PC-9 (cell line): ENCODE measurements around the gene SLC8A1. TPM values are rescaled to one million over a fixed set of nuclear protein-coding genes. Genes with fewer than 3 reads are reported as not detected.
A peak's percentile ranks its signal among the peaks of the same experiment; 100 is the strongest.

Experiments
- BruUV-seq: library from RNA; stranded (reverse); fragments of 400-500 nt; replicated peaks from 2 replicates; lab custom pipeline; 2021; lab: Mats Ljungman, UMichigan
- CTCF ChIA-PET: fragments of 300-600 bp; sonication (Branson Sonifier 250); formaldehyde crosslinking; loops from one replicate; lab custom pipeline; 2022; ENCODE audit warnings: antibody characterized with exemption; lab: Charles Lee
- POLR2A ChIA-PET: fragments of 300-600 bp; sonication (Branson Sonifier 250); formaldehyde crosslinking; loops from one replicate; lab custom pipeline; 2022; ENCODE audit warnings: antibody characterized with exemption; ENCODE audit not compliant: unreplicated experiment; lab: Charles Lee
- DNase-seq, 2 experiments: peaks; one replicate each; pipeline versions ENCODE4 v3.0.0 to v3.0.0-alpha.2; 2015 to 2022; ENCODE audit warnings: mixed read lengths in 1 of 2
- H2AFZ ChIP-seq: fragments of 200-600 bp; sonication (generic); 2 replicates; pipeline ENCODE4 v1.8.1; 2017; ENCODE audit warnings: antibody characterized with exemption
- H3F3A ChIP-seq: fragments of 200-600 bp; sonication (generic); 2 replicates; pipeline ENCODE4 v1.8.1; 2017; ENCODE audit warnings: antibody characterized with exemption, mild to moderate bottlenecking, low read depth; ENCODE audit not compliant: insufficient read depth
- H3K27ac ChIP-seq: fragments of 200-600 bp; sonication (generic); 2 replicates; pipeline ENCODE4 v1.6.1; 2016; ENCODE audit warnings: mixed run types
- H3K27me3 ChIP-seq: fragments of 200-600 bp; sonication (generic); 2 replicates; pipeline ENCODE4 v1.6.1; 2016; ENCODE audit warnings: low read depth, mixed run types; ENCODE audit not compliant: insufficient read depth
- H3K36me3 ChIP-seq: fragments of 200-600 bp; sonication (generic); 2 replicates; pipeline ENCODE4 v1.6.1; 2016; ENCODE audit warnings: low read depth, mixed run types
- H3K4me1 ChIP-seq: fragments of 200-600 bp; sonication (generic); replicated peaks from 2 replicates; pipeline ENCODE4 v1.6.1; 2016; ENCODE audit warnings: mixed run types; ENCODE audit not compliant: insufficient read depth
- H3K4me2 ChIP-seq: fragments of 200-600 bp; sonication (generic); 2 replicates; pipeline ENCODE4 v1.6.1; 2017; ENCODE audit warnings: mixed run types
- H3K4me3 ChIP-seq: fragments of 200-600 bp; sonication (generic); 2 replicates; pipeline ENCODE4 v1.6.1; 2016; ENCODE audit warnings: mixed run types
- H3K79me2 ChIP-seq: fragments of 200-600 bp; sonication (generic); 2 replicates; pipeline ENCODE4 v1.6.1; 2017; ENCODE audit warnings: low read depth, mixed run types
- H3K9me2 ChIP-seq: fragments of 200-600 bp; sonication (generic); 2 replicates; pipeline ENCODE4 v1.8.1; 2017; ENCODE audit warnings: mild to moderate bottlenecking; ENCODE audit not compliant: insufficient read depth
- H3K9me3 ChIP-seq: fragments of 200-600 bp; sonication (generic); 2 replicates; pipeline ENCODE4 v1.8.1; 2016; ENCODE audit warnings: low read depth; ENCODE audit not compliant: insufficient read depth
- H4K20me1 ChIP-seq: fragments of 200-600 bp; sonication (generic); 2 replicates; pipeline ENCODE4 v1.8.1; 2017; ENCODE audit not compliant: insufficient read depth
- EZH2 ChIP-seq: fragments of 200-600 bp; sonication (generic); IDR thresholded peaks from 2 replicates; pipeline ENCODE4 v1.8.0; 2017; ENCODE audit warnings: antibody characterized with exemption, low read depth
- intact Hi-C: fragments of 100-400 bp; cut with micrococcal nuclease; formaldehyde crosslinking; loops from one replicate; pipeline ENCODE4 v1.10.0; 2022; ENCODE audit not compliant: unreplicated experiment
- total RNA-seq: library from RNA; stranded (reverse); gene quantifications from 2 replicates; pipeline ENCODE4 v1.2.3, GENCODE V29; 2021
- TF ChIP-seq, protein P1 (sequence below): fragments of 200-600 bp; sonication (generic); conservative IDR thresholded peaks from 2 replicates; pipeline ENCODE4 v1.6.1; 2017; ENCODE audit warnings: mixed run types, antibody characterized with exemption, mild to moderate bottlenecking, moderate library complexity

SLC8A1 gene
- total RNA-seq, 1 experiment from 2014 or later, result 13.5 TPM

DNA sequence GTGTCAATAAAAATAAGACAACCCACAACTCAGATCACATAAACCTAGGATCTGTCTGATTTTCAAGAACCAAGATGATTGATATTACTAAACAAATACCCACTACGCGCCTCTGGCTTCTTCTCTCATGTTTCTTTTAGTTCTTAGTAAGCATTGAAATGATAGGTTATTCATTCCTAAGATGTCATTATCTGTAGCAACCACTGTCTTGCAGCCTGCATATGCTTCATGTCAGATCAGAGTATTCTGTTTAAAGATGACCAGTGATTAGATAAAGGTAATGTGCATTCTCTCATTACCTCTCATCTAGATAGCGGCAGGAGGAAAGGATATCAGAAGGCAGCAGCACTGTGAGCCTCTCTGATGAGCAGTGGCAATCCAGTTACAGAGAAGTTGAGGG is 112.9 kb downstream of the SLC8A1 start:
- no peaks in the 10 kb centered on the region for H3K4me1 ChIP-seq
- ChIA-PET POLR2A (no interaction called here), CTCF (no interaction called here)
- BruUV-seq, result no TSS peak
- H3K9me3 ChIP-seq, result no peaks in the 10 kb centered on the region
- H3K27me3 ChIP-seq, result no peaks in the 10 kb centered on the region
- DNase-seq, result no peak
- H3K36me3 ChIP-seq, result no peaks in the 10 kb centered on the region
- H3K4me3 ChIP-seq, result no peak overlapping the region
- H2AFZ ChIP-seq, result no peak overlapping the region
- no peaks in the 10 kb centered on the region for H3K79me2 ChIP-seq
- no peaks in the 10 kb centered on the region for H3K9me2 ChIP-seq
- no peaks in the 10 kb centered on the region for H4K20me1 ChIP-seq
- no peak overlapping the region for H3K4me2 ChIP-seq
- H3K27ac ChIP-seq, result no peak overlapping the region
- intact Hi-C loops, result no loop called here
- H3F3A ChIP-seq, result no peaks in the 10 kb centered on the region
- TF ChIP-seq, protein P1, sequence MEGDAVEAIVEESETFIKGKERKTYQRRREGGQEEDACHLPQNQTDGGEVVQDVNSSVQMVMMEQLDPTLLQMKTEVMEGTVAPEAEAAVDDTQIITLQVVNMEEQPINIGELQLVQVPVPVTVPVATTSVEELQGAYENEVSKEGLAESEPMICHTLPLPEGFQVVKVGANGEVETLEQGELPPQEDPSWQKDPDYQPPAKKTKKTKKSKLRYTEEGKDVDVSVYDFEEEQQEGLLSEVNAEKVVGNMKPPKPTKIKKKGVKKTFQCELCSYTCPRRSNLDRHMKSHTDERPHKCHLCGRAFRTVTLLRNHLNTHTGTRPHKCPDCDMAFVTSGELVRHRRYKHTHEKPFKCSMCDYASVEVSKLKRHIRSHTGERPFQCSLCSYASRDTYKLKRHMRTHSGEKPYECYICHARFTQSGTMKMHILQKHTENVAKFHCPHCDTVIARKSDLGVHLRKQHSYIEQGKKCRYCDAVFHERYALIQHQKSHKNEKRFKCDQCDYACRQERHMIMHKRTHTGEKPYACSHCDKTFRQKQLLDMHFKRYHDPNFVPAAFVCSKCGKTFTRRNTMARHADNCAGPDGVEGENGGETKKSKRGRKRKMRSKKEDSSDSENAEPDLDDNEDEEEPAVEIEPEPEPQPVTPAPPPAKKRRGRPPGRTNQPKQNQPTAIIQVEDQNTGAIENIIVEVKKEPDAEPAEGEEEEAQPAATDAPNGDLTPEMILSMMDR, result no peak
- no peak for TF ChIP-seq EZH2

GRCh38 chr2:40332191-40332826 is 119.6 kb downstream of the SLC8A1 start:
- H3F3A ChIP-seq, result no peaks in the 10 kb centered on the region
- TF ChIP-seq, protein P1, result no peak
- no peak for TF ChIP-seq EZH2
- no peaks in the 10 kb centered on the region for H3K9me3 ChIP-seq
- peaks cover 12% of the 10 kb centered on the region for H3K4me1 ChIP-seq
- H3K9me2 ChIP-seq, result no peaks in the 10 kb centered on the region
- 0 out of 2 replicates have a peak overlapping the region, but pooled peaks have one; percentile 4 for H3K4me2 ChIP-seq
- POLR2A ChIA-PET, result interaction anchor here (0.6 kb wide), 2 partner anchors 15 to 87 kb away, joined by 3 to 4 read pairs; no protein-coding TSS in a partner anchor
- no peaks in the 10 kb centered on the region for H4K20me1 ChIP-seq
- CTCF ChIA-PET, result no interaction called here
- intact Hi-C loops, result loop anchor here (5.0 kb wide), 1 partner anchor 105 kb away; no protein-coding TSS in a partner anchor
- no peak overlapping the region for H2AFZ ChIP-seq
- H3K27ac ChIP-seq, result no peak overlapping the region
- H3K79me2 ChIP-seq, result no peaks in the 10 kb centered on the region
- H3K4me3 ChIP-seq, result no peak overlapping the region
- BruUV-seq, result no TSS peak
- H3K36me3 ChIP-seq, result no peaks in the 10 kb centered on the region
- H3K27me3 ChIP-seq, result no peaks in the 10 kb centered on the region
- DNase-seq, result peak in 1 of 2 experiments; percentile 78

DNA sequence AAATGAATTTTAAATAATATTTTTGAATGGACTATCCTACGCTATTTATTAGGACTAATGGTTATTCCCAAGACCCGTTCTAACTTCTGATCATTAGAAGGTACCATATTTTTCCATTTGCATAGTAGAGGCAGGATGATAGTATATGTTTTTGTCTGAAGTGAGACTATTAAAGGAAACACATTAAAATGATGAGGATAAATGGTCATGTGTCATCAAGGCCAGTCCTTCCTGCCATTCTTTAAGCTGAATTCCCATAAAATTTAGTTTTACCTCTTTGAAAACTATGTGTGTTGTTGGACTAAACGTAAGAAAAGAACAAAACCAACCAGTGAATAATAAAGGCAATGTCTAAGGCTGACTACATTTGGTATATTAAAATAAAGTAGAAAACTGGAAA is 121.8 kb downstream of the SLC8A1 start:
- DNase-seq, result no peak
- Histone ChIP-seq H3K27ac (no peak overlapping the region), H2AFZ (no peak overlapping the region), H3K9me3 (no peaks in the 10 kb centered on the region), H3K4me2 (no peak overlapping the region), H3K9me2 (no peaks in the 10 kb centered on the region), H4K20me1 (no peaks in the 10 kb centered on the region), H3K36me3 (no peaks in the 10 kb centered on the region), H3K27me3 (no peaks in the 10 kb centered on the region), H3F3A (no peaks in the 10 kb centered on the region), H3K4me1 (peaks cover 12% of the 10 kb centered on the region), H3K4me3 (no peak overlapping the region), H3K79me2 (no peaks in the 10 kb centered on the region)
- ChIA-PET CTCF (no interaction called here), POLR2A (no interaction called here)
- intact Hi-C loops, result loop anchor here (5.0 kb wide), 1 partner anchor 107 kb away; no protein-coding TSS in a partner anchor
- no TSS peak for BruUV-seq
- TF ChIP-seq EZH2, result no peak
- TF ChIP-seq, protein P1, result no peak
